ENCODE data around the gene BTBD8.

The BTBD8 gene

DNA sequence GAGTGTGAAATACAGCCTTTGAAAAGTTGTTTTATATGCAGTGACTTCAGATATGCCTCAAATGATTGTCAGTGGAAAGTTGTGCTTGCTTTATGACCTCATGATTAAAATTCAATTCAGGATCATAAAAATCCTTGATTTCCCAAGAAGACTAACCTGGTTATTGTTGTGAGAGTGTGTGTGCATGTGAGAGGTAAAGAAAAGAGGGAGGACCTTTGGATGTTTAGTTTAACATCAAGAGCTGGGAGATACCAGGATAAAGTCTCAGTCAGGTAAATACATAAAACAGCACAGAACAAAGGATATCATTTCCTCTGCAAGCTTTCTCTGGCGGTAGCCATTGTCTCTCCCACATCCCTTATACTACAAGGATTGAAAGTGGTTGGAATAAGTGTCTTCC is 14.4 kb downstream of the BTBD8 start:
- Histone ChIP-seq H3K27ac (no peak overlapping the region), H3K4me3 (ENCODE audit: low read depth in 1 of 2, low read length in 1 of 2) (no peak overlapping the region), H3K4me1 (ENCODE audit: control insufficient read depth in 1 of 2, insufficient read depth in 1 of 2, low read depth in 1 of 2, low read length in 1 of 2) (peaks cover 12% of the 10 kb centered on the region in 2 experiments), H3K36me3 (no peaks in the 10 kb centered on the region), H3K27me3 (no peaks in the 10 kb centered on the region), H3K9me3 (no peaks in the 10 kb centered on the region)
- TF ChIP-seq, protein P1, sequence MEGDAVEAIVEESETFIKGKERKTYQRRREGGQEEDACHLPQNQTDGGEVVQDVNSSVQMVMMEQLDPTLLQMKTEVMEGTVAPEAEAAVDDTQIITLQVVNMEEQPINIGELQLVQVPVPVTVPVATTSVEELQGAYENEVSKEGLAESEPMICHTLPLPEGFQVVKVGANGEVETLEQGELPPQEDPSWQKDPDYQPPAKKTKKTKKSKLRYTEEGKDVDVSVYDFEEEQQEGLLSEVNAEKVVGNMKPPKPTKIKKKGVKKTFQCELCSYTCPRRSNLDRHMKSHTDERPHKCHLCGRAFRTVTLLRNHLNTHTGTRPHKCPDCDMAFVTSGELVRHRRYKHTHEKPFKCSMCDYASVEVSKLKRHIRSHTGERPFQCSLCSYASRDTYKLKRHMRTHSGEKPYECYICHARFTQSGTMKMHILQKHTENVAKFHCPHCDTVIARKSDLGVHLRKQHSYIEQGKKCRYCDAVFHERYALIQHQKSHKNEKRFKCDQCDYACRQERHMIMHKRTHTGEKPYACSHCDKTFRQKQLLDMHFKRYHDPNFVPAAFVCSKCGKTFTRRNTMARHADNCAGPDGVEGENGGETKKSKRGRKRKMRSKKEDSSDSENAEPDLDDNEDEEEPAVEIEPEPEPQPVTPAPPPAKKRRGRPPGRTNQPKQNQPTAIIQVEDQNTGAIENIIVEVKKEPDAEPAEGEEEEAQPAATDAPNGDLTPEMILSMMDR (IDR thresholded peaks at IDR 0.05) = no peak

DNA sequence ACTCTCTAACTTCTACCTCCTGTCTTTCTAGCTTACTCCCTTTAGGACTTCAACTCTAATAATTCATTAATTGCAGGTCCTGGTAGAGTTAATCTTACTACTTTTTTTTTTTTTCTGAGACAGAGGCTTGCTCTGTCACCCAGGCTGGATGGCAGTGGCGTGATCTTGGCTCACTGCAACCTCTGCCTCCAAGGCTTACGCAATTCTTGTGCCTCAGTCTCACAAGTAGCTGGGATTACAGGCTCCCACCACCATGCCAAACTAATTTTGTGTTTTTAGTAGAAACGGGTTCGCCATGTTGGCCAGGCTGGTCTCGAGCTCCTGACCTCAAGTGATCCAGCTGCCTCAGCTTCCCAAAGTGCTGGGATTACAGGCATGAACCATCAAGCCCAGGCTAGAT is 15.7 kb downstream of the BTBD8 start:
- TF ChIP-seq, protein P1 (IDR thresholded peaks at IDR 0.05) = no peak
- H3K27me3 ChIP-seq = no peaks in the 10 kb centered on the region
- H3K27ac ChIP-seq = peak overlapping the region; percentile 64
- H3K4me3 ChIP-seq (ENCODE audit: low read depth in 1 of 2, low read length in 1 of 2) = no peak overlapping the region
- H3K4me1 ChIP-seq (ENCODE audit: control insufficient read depth in 1 of 2, insufficient read depth in 1 of 2, low read depth in 1 of 2, low read length in 1 of 2) = peaks cover 12% of the 10 kb centered on the region in 2 experiments
- no peaks in the 10 kb centered on the region for H3K36me3 ChIP-seq
- H3K9me3 ChIP-seq = no peaks in the 10 kb centered on the region

DNA sequence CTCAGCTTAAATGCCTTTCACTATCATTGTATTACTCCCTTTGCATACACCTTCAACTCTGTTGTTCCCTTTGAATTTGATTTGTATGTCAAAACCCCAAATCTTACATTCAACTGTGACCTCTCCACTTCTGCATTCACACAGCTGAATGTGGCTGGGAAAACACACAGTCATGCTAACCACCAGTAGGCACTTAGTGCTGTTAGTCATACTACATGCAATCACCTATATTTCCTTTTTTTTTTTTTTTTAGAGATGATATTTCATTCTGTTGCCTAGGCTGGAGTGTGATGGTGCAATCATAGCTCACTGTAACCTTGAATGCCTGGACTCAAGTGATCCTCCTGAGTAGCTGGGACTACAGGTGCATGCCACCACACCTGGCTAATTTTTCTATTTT is 16.2 kb downstream of the BTBD8 start:
- Histone ChIP-seq H3K4me1 (ENCODE audit: control insufficient read depth in 1 of 2, insufficient read depth in 1 of 2, low read depth in 1 of 2, low read length in 1 of 2) (peaks cover 12% of the 10 kb centered on the region in 2 experiments), H3K27ac (peak overlapping the region; percentile 64), H3K36me3 (no peaks in the 10 kb centered on the region), H3K4me3 (ENCODE audit: low read depth in 1 of 2, low read length in 1 of 2) (no peak overlapping the region), H3K9me3 (no peaks in the 10 kb centered on the region), H3K27me3 (no peaks in the 10 kb centered on the region)
- TF ChIP-seq, protein P1 (IDR thresholded peaks at IDR 0.05) = no peak

DNA sequence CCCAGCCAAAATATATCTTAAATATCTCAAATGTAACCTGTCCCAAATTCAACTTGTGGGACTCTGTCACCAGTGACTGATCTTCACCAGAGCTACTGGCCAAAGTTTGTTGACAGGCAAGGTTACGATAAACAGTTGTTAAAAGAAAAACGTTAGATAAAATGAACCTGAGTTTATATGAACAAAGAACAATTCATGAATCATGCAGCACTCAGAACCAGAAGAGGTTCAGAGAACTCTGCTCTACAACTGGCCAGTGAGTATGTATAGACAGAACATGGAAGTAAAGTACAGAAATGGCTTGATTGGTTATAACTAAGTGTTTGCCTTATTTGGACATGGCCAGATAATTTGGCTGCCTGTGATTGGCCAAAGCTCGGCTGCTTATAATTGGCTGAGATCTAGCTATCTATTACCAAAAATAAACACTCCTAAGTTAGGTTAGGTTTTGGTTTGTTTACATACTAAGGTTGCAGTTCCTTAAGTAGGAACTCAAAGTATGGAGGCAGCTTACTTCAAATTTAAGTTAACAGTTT is 25.5 kb downstream of the BTBD8 start:
- Histone ChIP-seq H3K27ac (no peak overlapping the region), H3K9me3 (no peaks in the 10 kb centered on the region), H3K4me3 (ENCODE audit: low read depth in 1 of 2, low read length in 1 of 2) (no peak overlapping the region), H3K4me1 (ENCODE audit: control insufficient read depth in 1 of 2, insufficient read depth in 1 of 2, low read depth in 1 of 2, low read length in 1 of 2) (no peaks in the 10 kb centered on the region), H3K27me3 (no peaks in the 10 kb centered on the region), H3K36me3 (no peaks in the 10 kb centered on the region)
- TF ChIP-seq, protein P1 (IDR thresholded peaks at IDR 0.05) = no peak

DNA sequence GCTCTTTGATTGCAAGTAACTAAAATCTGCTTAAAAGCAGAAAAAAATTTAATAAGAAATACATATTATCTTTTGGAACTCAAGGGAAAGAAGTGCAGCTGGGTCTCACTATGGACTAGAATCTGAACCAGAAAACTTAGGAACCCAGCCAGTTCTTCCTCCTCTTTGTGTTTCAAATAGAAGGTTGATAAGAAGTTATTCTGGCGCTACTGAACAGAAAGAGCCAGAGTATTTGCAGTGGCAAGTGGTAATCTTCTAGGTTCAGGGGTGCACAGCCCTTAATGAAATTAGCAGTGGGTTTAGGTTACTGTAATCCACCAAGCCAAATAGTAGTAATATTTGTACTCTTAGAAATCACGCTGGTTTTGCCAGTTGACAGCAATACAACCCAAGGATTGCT is 28.5 kb downstream of the BTBD8 start:
- Histone ChIP-seq H3K4me1 (ENCODE audit: control insufficient read depth in 1 of 2, insufficient read depth in 1 of 2, low read depth in 1 of 2, low read length in 1 of 2) (no peaks in the 10 kb centered on the region), H3K36me3 (no peaks in the 10 kb centered on the region), H3K4me3 (ENCODE audit: low read depth in 1 of 2, low read length in 1 of 2) (no peak overlapping the region), H3K9me3 (no peaks in the 10 kb centered on the region), H3K27me3 (no peaks in the 10 kb centered on the region), H3K27ac (no peak overlapping the region)
- TF ChIP-seq, protein P1 (IDR thresholded peaks at IDR 0.05) = no peak

DNA sequence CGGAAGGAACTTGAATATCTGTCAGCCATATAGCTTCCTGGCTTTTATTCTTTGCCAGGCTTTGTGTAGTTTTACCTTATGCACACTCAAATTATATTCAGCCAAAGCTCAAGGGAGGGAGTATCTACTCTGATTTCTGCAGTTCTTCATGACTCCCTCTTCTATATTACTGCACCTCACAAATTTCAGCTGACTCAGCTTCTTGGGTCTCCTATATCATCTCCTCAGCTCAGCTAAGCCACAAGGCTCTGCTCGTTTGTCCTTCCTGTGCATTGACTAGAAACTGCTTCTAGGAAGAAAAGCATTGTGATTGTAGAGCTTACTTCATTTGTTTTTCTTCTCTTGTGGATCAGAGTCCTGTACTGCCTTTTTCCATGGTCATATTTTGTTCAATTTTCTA is 37.4 kb downstream of the BTBD8 start:
- H3K36me3 ChIP-seq = no peaks in the 10 kb centered on the region
- TF ChIP-seq, protein P1 (IDR thresholded peaks at IDR 0.05) = no peak
- no peaks in the 10 kb centered on the region for H3K9me3 ChIP-seq
- H3K27ac ChIP-seq = no peak overlapping the region
- no peaks in the 10 kb centered on the region for H3K4me1 ChIP-seq (ENCODE audit: control insufficient read depth in 1 of 2, insufficient read depth in 1 of 2, low read depth in 1 of 2, low read length in 1 of 2)
- no peaks in the 10 kb centered on the region for H3K27me3 ChIP-seq
- no peak overlapping the region for H3K4me3 ChIP-seq (ENCODE audit: low read depth in 1 of 2, low read length in 1 of 2)

All from neutrophil (primary cell).